HL-60 (cell line): ENCODE measurements around the gene LELP1.
"Not testable (repeated sequence)": the region's sequence is repeated elsewhere in the genome, so short reads cannot be mapped to it uniquely, and the experiment has no call there.

Source experiments
- POLR2AphosphoS5 ChIP-seq: IDR thresholded peaks from 2 replicates; pipeline ENCODE4 v1.6.1; 2012; ENCODE audit warnings: low read depth
- TF ChIP-seq, protein P1 (sequence below): IDR thresholded peaks from one replicate; pipeline ENCODE4 v1.5.1; 2011; ENCODE audit warnings: low read length, control low read depth, inconsistent platforms; ENCODE audit not compliant: insufficient read depth

DNA sequence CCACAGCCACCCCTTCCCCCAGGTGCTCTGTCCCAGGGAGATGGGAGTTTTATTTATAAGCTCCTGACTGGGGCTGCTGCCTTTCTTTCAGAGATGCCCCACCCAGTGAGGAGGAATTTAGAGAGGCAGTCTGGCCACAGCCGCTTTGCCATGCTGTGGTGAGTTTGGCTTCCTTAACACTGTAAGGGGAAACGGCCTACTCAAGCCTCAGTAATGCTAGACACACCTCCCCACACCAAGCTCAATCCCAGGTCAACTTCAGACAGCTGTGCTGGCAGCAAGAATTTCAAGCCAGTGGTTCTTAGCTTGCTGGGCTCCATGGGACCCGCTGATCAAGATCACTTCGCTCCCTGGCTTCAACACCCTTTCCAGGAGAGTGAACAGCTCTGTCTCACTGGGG, 14.9 kb upstream of the LELP1 start:
- TF ChIP-seq, protein P1, sequence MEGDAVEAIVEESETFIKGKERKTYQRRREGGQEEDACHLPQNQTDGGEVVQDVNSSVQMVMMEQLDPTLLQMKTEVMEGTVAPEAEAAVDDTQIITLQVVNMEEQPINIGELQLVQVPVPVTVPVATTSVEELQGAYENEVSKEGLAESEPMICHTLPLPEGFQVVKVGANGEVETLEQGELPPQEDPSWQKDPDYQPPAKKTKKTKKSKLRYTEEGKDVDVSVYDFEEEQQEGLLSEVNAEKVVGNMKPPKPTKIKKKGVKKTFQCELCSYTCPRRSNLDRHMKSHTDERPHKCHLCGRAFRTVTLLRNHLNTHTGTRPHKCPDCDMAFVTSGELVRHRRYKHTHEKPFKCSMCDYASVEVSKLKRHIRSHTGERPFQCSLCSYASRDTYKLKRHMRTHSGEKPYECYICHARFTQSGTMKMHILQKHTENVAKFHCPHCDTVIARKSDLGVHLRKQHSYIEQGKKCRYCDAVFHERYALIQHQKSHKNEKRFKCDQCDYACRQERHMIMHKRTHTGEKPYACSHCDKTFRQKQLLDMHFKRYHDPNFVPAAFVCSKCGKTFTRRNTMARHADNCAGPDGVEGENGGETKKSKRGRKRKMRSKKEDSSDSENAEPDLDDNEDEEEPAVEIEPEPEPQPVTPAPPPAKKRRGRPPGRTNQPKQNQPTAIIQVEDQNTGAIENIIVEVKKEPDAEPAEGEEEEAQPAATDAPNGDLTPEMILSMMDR, result not testable (repeated sequence)
- TF ChIP-seq POLR2AphosphoS5, result not testable (repeated sequence)
